SH-SY5Y (cell line): ENCODE measurements around the gene CLEC3B.
A peak's percentile ranks its signal among the peaks of the same experiment; 100 is the strongest.

Source experiments
- GATA2 ChIP-seq: IDR thresholded peaks from 2 replicates; pipeline ENCODE4 v1.6.1; 2011; ENCODE audit warnings: mild to moderate bottlenecking, low read depth, low read length
- GATA3 ChIP-seq: IDR thresholded peaks from 2 replicates; pipeline ENCODE4 v1.6.1; 2011; ENCODE audit warnings: low read depth, mild to moderate bottlenecking, low read length, moderate library complexity

The CLEC3B gene

GRCh38 chr3:44996556-44996969 lies 29.5 kb upstream of the CLEC3B start:
- peak; percentile 56 for TF ChIP-seq GATA2
- no peak; the same call in 1 of the 2 replicates for TF ChIP-seq GATA3

GRCh38 chr3:44999782-45000181 lies 26.3 kb upstream of the CLEC3B start:
- no peak for TF ChIP-seq GATA2
- TF ChIP-seq GATA3: no peak

DNA sequence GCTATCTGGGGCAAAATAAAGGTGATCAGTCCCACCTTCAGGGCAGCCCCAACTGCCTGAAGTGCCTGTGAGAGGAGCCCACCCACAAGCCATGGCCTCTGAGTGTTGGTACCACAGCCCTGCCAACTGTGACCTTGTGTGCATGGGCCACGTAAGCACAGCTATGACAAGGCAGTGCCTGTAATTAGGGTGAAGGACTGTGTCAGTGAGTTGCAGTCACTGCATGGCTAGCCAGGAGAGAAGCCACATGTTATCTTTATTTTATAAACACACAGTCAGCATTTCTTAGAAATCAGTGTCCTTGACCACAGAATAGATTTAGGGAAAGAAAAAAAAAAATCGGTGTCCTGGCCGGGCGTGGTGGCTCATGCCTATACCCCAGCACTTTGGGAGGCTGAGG lies 25.3 kb upstream of the CLEC3B start:
- TF ChIP-seq GATA3 (no peak), GATA2 (no peak)

DNA sequence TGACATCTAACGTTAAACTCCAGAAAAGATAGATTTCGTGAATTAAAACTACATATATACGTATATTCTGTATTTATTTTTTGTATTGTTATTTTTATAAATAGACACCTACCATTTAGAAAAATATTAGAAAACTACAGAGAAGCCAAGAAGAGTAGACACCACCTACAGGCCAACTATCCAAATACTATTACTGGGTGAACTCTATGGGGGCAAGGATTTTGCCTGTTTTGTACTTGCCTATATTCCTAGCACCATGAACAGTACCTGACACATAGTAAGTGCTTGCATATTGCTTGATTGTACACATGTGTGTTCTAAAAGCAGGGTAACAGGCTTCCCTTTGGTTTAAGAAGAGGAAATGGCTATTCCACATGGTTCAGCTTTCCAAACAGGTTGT lies 24.4 kb upstream of the CLEC3B start:
- TF ChIP-seq GATA2 (no peak), GATA3 (no peak)

DNA sequence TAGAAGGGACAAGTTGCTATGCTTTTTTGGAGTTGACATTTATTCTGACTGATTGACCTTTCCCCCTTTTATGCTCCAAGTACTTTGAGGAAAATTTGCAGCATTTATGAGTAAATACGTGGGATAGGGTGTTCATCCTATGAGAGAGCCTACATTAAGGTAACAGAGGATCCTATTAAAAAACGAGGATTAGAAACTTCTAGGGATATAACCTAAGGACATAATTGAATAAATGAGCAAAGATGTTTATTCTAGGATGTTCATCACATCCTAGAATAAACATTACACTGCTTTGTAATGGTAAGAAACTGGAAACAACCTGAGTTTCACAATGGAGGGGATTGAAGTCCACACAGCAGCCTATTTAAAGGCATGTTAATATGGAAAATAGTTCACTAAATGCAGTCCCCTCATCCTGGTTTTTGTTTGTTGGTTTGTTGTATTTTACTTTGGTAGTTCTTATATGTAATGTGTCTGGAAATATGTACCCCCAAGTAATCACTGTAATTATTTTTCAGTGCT lies 23.9 kb upstream of the CLEC3B start:
- TF ChIP-seq GATA3 (no peak), GATA2 (no peak)

DNA sequence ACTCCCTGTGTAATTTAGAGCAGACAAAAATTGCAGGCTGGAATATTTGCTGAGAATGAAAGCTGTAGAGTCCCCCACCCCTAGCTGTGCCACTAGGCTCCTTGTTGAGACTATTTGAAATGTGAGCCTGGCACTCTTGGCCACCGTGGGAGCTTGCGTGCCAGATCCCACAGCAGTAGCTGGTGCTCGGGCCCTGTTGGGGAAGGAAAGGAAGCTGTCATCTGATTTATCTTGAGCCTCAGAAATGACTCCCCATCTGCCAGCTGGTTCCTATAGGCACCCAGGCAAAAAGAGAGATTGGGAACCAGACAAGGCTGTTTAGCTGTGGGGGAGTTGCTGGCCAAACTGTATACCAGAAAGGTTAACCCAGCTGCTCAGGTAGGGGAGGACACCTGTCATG lies 23.4 kb upstream of the CLEC3B start:
- TF ChIP-seq GATA3 (no peak), GATA2 (no peak)

DNA sequence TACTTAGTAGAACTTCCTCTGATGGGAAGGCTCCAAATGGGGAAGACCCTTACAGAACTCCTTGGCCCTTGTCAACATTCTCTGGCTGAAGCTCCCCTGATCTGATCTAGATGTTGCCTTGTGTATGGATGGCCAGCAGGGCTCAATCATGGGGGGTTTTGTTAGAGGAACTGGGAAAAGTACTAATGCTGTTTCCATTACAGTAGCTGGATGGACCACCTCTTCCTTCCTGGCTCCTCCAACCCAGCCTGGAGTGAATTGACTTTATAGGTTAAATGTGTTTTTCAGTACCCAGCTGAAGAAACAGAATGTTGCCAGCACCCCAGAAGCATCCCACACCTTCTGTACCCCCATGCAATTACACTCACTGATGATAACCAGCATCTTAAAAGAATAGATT lies 22.7 kb upstream of the CLEC3B start:
- TF ChIP-seq GATA3 (no peak), GATA2 (no peak)

DNA sequence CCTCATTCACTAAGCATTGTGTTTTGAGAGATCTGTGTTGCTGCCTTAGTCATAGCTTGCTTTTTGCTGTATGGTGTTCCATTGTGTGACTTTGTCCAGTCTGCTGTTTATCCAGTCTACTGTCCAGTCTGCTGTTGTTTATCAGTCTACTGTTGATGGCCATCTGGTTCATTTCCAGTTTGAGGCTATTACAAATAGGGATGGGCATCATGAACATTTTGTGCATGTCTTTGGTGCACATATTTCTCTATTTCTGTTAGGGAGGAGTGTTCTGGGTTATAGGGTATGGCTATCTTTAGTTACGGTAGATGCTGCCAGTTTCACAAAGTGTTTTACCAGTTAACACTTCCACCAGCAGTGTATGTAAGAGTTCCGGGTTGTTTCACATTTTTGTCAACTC lies 22.2 kb upstream of the CLEC3B start:
- TF ChIP-seq GATA2 (no peak), GATA3 (no peak)

GRCh38 chr3:45007091-45007490 lies 19.0 kb upstream of the CLEC3B start:
- no peak for TF ChIP-seq GATA3
- no peak for TF ChIP-seq GATA2

DNA sequence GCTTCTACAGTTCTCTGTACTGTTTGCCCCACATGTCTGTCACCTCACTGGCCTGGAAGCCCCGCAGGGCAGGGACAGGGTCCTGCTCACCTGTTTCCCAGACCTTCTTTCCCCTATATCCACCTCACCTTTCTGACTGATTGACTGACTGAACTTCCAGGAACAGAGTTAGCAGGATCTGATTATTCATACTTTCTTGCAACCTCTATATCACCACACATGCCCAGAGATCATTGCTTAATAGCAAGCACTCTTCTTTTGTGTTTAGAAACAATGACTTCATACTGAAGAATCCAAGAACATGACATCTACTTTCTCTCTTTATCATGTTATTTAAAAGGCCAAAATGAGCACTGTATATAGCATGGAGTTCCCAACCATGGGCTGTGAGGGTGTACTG lies 18.0 kb upstream of the CLEC3B start:
- no peak for TF ChIP-seq GATA3
- TF ChIP-seq GATA2: no peak

DNA sequence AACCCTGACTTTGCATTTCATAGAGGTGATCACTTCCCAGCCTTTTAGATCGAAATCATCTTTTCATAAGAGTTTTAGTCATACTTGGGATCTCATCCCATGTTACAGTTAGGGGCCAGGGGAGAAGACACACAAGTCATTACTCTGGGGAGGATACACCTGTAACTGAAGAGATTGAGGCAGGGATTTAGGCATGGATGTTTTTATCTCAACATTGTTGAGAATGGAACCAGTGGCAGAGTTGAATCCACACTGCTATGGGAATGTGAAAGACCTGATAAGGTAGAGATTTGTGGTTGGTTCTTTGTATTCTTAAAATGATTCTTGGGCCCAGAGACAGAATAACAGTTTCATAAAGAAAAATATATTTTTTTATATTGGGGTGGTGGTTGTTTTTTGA lies 16.2 kb upstream of the CLEC3B start:
- TF ChIP-seq GATA3: no peak
- no peak for TF ChIP-seq GATA2

DNA sequence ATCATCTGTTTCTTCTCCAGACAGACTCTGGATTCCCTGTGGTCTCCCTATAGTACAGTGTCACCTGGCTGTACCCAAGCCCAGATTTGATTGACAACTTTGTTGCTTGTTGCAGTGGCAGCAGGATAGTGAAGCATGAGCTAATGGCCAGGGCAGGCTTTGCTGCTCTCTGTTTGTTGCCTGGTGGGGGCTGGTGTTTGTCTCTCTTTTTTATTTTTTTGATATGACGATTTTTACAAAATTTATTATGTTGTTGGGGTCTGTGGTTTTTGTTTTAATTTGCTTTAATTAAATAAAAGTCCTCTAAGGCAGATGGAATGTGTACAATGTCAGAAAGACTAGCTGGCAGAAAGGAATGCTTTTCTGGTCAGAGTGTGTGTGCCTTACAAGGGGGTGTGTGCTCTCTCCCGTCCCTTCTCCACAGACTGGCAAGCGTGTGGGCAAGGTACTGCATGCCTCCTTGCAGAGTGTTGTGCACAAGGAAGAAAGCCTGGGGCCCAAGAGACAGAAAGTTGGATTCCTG lies 15.2 kb upstream of the CLEC3B start:
- TF ChIP-seq GATA2 (no peak), GATA3 (no peak)

DNA sequence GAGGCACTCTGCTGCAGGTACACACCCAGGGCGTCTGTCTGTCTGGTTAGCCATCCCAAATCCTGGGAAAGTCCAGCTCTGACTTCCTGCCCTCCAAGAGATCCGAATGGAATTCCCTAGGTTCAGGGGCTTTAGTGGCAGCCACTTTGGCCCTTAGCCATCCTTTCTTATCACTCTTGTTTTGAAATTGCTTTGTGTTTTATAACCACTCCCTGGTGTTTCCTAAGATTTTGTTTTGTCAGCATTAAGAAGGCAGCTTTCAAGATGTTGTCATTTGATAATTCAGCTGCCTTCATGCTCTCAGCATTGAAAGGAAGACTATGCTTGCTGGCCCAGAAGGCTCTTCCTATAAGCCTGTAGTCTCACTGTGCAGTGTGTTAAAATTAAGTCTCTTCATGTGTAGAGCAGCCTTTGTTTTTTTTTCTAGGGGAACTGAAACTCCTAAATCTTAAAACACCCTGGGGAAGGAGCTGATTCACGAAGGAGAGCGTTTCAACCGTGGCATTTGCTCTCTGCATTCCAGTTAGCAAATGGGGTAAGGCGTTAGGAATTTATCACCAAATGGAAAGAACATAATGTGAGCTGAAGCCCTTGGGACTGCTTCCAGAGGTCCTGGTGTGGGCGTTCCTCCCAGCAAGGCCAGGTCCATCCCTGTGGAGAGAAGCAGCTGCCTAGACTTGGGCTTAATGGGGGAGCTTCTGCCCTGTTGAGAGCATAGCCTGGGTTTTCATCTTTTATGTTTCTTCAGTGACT lies 14.2 kb upstream of the CLEC3B start:
- TF ChIP-seq GATA3 (no peak), GATA2 (no peak)

DNA sequence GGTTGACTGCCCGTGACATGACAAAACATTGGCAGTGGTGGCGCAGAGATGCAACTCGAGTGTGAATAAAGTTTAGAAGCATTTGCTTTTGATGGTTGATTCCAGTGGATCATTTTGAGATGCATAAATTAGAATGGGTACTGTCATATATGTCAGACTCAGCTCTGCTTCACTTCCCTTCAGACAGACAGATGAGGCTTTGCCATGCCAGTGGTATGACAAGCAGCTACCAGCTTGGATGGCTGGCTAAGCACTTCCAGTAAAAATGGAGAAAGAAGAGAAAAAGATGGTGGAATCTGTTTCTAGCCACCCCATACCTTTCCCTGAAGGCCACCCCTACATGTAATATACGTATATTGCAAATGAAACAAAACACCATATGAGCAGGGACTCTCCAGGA lies 13.5 kb upstream of the CLEC3B start:
- no peak for TF ChIP-seq GATA2
- no peak for TF ChIP-seq GATA3

GRCh38 chr3:45016916-45017315 lies 9.2 kb upstream of the CLEC3B start:
- no peak for TF ChIP-seq GATA3
- TF ChIP-seq GATA2: no peak

DNA sequence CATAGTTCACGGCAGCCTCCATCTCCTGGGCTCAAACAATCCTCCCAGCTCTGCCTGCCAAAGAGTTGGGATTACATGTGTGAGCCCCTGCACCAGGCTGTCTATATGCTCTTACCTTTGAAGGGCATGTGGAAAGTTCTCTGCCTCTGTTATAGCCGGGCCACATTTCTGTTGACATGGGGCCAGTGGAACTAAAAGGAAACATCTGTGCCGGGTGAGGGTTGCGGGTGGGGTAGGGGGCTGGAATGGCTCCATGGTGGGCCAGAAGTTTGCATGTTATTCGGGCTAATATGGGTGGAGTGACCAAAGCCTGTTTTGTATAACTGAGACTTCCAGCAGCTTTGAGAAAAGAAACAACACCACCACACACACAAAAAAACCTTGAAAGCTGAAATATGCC lies 8.3 kb upstream of the CLEC3B start:
- TF ChIP-seq GATA3 (no peak), GATA2 (no peak)
